ENCODE data around the gene BBC3. TPM values are rescaled to one million over a fixed set of nuclear protein-coding genes. Genes with fewer than 3 reads are reported as not detected.
"Not testable (repeated sequence)": the region's sequence is repeated elsewhere in the genome, so short reads cannot be mapped to it uniquely, and the experiment has no call there.

The BBC3 gene, protein sequence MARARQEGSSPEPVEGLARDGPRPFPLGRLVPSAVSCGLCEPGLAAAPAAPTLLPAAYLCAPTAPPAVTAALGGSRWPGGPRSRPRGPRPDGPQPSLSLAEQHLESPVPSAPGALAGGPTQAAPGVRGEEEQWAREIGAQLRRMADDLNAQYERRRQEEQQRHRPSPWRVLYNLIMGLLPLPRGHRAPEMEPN
- total RNA-seq: 24.5 and 26.9 TPM in 2 replicates

DNA sequence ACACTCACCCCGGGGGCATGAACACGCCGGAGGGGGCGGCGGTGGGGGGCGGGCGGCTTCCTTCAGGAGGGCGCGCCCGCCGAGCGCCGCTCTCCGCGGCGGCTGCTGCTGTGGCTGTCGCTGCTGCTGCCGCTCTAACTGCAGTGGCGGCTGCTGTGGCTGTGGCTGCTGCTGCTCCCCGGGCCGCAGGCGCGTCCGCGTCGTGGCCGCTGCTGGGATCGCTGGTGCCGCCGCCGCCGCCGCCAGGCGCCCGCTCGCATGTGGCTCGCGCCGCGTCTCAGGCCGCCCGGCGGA is at the start of gene BBC3:
TSS of gene BBC3 (minus strand) at position 279 of the 294 bp plus-strand sequence. CDS start 2,768 bp downstream, outside the sequence.
- DNase-seq: no peak

DNA sequence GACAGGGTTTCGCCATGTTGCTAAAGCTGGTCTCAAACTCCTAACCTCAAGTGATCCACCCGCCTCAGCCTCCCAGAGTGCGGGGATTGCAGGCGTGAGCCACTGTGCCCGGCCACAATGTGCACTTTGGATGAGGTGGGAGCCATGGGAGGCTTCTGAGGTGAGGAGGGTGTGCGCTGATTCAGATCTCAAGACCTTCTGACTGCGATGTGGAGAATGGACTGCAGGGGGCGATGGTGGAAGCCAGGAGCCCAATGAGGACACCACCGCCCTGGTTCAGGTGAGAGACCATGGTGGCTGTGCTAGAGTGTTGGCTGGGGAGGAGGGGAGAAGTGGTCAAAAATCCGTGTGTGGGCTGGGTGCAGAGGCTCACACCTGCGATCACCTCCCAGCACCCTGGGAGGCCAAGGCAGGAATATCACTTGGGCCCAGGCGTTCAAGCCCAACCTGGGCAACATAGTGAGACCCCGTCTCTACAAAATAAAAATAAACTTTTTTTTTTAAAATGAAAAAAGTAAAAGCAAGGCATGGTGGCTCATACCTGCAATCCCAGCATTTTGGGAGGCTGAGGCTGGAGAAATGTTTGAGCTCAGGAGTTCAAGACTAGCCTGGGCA is 49.3 kb upstream of the BBC3 start:
- DNase-seq: peak; percentile 56

DNA sequence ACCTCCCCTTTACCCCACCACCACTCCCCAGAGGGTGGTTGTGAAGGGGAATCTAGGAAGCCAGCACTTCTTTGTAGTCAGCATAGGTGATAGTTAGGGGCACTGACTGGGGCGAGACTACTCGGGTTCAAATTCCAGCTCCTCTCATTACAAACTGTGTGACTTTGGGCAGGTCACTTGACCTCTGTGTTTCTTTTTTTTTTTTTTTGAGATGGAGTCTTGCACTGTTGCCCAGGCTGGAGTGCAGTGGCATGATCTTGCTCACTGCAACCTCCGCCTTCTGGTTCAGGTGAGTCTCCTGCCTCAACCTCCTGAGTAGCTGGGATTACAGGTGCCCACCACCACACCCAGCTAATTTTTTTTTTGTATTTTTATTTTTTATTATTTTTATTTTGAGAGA is 45.5 kb upstream of the BBC3 start:
- DNase-seq: not testable (repeated sequence)

DNA sequence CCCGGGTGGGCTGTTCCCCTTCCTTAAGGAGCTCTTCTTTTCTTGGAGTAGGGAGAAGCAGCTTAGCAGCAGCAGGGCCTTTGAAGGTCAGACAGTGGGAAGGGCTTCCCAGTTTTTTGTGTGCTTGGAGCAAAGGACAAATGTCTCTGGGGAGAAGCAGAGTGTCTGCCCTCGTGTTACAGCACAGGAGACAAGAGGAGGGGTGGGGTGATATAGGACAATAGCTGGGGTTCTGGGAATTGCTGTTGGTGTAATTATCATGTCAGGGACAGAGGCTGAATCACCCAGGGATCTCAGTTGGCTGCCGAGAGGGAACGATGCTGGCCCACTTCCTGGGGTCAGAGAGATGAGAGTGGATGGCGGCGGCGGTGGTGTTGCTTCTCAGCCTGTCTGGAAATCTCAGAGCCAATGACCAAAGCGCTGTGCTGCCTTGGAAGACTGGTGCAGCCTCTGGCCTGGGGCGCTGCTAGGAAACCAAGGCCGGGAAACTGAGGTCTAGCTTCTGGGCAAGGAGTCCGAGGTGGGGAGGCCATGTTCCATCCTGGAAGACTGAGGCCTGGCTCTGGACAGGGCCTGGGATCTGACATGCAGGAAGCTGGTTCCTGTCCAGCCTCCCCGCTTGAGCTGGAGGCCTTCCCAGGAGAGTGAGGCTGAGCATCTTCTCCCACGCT is 44.9 kb upstream of the BBC3 start:
- no peak for DNase-seq

DNA sequence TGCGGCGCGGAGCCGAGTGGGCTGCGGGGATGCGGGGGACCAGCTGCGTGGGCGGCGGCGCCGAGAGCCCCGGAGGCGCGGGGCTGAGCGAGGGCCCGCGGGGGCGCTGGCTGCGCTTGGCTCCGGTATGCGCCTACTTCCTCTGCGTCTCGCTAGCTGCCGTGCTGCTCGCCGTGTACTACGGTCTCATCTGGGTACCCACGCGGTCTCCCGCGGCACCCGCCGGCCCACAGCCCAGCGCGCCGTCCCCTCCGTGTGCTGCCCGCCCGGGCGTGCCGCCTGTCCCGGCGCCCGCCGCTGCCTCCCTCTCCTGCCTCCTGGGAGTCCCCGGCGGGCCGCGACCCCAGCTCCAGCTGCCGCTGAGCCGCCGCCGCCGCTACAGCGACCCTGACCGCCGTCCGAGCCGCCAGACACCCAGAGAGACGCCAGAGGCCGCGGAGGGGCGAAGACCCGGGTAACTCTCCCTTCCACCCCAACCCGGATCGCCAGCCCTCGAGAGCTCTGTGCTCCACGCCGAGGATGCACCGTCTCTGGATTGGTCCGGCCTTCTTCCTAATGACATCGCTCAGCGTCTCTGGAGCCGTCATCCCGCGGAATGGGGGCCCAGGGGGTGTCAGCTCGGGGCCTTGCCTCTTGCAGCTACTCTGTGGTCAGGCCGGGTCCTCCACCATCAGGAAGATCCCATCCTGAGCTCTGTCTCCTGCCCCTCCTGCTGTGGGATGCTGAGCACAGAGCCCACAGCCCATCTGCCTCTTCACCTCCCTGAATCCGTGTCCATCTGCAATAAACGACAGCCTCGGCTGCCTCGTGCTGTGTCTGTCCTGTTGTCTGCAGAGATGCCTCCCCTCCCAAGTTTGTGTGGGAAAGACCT is 44.1 kb upstream of the BBC3 start:
- DNase-seq: peak; percentile 21

DNA sequence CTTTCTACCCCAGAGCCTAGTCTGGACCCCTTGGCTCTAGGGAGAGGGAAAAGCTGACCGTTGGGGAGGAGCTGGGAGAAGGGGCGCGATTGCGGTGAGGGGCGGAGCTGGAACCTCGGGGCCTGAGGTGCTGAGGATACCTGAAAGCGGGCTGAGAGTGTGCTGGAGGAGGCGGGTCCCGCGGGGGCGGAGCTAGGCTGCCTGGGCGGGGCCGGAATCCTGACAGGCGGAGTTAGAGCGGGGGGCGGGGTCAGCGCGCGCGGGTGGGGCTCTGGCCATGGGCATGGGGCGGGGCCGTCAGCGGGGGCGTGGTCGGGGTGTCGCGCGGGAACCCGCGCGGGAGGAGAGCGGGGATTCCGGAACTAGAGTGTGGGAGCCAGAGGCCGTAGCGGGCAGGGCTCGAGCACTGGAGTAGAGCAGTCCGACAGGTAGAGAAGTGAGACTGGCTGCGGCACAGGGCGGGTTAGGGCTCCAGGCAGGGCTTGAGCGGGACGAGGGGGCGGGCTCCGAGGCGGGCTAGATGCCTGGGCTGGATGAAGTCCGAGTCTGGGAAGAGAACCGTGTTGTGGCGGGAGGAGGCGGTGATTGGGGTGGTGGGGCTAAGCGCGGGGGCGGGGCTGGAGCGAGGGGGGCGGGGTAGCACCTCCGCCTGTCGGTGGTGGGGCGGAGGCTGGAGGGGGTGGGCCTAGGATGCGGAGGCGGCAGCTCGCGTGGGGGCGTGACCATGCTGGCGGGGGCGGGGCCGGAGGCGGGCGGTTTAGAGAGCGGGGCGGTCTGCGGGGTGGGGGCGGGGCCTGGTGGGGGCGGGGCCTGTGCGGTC is 43.3 kb upstream of the BBC3 start, which contains the start of gene INAFM1:
TSS of gene INAFM1 (plus strand) at position 815 of the 820 bp plus-strand sequence. CDS start 35 bp downstream, outside the sequence.
- peak; percentile 96 for DNase-seq

DNA sequence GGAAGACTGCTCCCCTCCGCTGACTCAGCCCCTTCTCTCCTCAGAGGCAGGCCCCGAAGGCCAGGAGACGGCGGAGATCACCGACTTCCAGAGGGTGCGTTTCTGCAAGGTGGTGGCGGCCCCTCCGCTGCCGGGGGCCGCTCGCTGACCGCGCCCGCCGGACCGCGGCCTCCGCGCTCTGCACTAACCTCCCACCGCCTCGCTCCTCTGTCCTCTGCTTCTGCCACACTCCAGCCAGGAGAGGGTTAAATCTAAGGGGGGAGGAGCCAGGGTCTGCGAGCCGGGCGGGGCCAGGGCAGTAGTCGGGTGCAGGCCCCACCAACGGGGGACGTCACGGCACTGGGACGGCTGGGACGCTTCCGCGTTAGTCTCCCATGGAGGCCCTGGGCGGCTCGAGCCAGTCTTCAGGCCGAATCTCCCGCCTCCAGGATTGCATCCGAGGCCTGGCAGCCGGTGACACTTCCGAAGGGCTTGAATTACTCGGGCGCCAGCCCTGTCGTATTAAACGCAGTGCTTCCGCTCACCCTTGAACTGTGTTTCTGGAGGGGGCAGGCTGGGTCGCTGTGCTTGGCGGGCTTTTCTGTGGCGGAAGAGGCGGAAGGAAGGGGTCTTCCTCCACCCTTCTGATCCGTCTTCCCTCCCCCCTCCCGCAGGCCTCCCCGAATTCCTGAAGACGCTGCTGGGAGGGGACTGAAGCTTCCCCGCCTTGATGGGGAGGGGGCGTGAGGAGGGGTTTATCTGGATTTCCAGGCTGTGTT is 42.5 kb upstream of the BBC3 start:
- DNase-seq: peak; percentile 90

DNA sequence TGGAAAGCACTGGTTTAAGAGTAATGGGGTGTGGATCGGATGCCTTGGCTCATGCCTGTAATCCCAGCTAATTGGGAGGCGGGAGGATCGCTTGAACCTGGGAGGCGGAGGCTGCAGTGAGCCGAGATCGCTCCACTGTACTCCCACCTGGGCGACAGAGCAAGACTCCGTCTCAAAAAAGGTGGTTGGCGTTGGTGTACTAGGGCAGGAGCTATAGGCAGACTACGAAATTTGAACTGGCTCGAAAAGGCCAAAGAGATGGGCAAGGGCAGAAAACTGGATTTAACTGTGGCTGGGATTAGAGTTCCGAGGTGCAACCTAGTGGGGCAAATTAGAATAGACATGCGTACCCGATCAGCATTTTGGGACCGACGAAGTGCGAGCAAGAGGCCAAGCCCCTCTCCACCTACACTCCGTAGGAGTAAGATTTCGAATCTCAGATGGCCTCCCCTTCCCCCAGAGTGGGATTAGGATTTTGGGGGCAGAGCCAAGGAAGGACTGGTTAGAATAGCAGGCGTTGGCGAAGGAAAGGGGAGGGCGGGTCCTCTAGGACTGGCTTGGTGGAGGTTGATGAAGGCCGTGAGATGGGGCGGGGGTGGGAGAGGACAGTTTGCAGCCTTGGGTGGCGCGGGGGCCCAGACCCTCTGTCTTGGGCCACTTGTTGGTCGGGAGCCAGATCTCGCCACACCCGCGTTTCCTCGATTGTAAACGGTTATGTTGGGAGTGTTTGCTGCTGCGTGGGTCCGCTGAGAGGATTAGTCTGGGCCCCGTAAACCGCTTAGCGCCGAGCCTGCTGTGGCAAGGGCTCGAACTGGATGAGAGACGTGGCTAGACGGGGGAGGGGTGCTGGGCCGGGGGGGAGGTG is 41.7 kb upstream of the BBC3 start:
- DNase-seq: no peak

DNA sequence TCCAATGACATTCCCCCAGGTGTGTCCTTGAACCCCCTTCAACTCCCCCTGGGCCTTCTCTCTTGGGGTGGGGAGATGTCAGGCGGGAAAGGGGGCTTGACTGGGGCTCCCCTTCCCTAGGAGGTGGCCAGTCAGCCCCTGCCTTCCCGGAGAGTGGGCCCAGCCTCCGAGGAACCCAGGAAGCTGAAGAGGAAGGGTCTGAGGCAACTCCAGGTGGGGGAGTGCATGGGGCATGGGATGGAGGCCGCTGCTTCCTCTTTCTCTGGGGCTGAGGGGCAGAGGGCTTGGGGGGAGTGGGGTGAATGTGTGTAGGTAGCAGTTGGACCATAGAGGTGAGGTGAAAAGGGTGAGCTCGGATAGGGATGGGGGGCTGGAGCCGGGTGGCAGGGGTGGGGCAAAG is 41.0 kb upstream of the BBC3 start:
- no peak for DNase-seq

DNA sequence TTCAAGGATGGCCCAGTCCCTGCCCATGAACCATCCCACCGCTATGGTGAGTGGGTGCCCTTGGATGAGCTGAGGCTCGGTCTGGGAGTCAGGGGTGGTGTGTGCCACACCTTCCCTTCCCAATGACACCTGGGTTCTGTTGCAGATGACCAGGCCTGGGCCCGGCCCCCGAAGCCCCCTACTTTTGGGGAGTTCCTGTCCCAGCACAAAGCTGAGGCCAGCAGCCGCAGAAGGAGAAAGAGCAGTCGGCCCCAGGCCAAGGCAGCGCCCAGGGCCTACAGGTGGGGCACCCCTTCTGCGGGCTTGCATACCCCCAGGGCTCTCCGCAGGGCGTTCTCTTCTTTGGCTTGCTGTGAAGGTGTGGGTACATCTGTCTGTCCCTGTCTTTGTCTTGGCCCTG is 39.4 kb upstream of the BBC3 start:
- DNase-seq: no peak

DNA sequence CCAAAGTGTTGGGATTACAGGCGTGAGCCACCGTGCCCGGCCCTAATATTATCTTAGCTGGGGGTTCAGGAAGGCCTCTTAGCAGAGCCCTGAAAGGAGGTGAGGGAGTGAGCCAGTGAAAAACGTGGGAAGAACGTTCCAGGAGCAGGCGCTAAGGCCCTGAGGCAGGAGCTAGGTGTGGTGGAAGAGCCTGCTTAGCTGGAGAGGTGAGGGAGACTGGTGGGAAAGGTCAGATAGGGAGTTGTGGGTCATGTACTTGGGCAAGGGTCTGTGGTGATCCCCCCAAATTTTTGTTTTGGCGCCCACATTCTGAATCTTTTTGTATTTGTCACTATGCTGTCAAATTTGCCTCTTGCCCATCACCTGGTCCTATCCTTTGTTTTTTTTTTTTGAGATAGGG is 38.6 kb upstream of the BBC3 start:
- DNase-seq: no peak

DNA sequence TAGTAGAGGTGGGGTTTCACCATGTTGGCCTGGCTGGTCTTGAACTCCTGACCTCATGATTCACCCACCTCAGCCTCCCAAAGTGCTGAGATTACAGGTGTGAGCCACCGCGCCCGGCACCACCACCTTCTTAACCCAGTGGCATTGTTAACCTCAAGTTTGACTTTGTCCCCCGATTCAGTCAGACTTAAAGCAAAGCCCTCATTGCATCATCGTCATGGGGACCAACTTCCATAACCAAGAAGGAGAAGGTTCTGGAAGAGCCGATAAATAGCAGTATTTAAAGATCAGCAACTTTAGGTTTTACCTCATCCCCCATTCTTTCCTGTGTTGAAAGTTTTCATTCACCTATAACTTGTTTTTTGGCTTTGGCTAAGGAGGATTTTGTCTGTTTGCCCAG is 37.0 kb upstream of the BBC3 start:
- no peak for DNase-seq

DNA sequence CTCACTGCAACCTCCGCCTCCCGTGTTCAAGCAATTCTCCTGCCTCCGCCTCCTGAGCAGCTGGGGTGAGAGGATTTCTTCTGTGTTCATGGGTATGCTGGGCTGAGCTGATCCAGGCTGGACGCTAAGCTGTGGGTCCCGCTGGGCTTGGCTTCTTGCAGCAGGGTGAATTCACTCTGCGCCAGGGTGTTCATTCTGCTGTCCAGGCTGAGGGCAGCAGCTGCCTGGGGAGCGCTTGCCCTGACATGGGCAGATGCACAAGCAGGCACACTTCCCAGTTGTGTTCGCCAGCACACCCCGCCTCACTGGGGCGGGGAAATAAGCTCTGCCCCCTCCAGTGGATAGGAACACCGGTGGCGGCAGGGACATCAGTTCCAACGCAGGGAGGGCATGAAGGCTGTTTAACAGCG is 36.4 kb upstream of the BBC3 start:
- DNase-seq: no peak

DNA sequence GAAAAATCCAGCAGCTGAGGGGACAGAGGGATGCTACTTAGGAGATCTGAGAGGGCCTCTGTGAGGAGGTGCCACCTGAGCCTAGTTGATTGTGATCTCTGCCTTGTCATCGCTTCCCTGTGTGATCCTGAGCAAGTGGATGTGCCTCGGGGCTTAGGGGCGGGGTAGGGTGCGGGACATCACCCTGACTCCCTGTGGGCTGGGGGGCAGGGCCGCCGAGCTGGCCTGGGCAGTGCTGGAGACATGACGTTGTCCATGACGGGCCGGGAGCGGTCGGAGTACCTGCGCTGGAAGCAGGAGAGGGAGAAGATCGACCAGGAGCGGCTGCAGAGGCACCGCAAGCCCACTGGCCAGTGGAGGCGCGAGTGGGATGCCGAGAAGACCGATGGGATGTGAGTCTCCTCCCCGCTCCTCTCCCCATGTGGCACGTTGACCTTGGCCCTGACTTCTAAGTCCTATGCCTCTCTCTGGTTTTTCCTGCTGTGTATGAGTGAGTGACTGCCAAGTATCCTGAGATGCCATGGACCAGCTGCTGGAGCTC is 35.5 kb upstream of the BBC3 start:
- DNase-seq: no peak

DNA sequence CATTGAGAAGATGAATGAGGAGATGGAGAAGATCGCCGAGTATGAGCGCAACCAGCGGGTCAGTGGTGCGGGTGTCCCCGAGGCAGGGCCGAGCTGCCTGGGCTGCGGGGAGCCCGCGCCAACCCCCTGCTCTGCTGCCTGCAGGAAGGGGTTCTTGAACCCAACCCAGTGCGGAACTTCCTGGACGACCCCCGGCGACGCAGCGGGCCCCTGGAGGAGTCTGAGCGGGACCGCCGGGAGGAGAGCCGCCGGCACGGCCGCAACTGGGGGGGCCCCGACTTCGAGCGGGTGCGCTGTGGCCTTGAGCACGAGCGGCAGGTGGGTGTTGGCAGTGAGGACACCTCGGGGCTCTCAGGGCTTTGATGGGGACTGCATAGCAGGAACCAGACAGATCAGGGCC is 33.6 kb upstream of the BBC3 start:
- DNase-seq: no peak

DNA sequence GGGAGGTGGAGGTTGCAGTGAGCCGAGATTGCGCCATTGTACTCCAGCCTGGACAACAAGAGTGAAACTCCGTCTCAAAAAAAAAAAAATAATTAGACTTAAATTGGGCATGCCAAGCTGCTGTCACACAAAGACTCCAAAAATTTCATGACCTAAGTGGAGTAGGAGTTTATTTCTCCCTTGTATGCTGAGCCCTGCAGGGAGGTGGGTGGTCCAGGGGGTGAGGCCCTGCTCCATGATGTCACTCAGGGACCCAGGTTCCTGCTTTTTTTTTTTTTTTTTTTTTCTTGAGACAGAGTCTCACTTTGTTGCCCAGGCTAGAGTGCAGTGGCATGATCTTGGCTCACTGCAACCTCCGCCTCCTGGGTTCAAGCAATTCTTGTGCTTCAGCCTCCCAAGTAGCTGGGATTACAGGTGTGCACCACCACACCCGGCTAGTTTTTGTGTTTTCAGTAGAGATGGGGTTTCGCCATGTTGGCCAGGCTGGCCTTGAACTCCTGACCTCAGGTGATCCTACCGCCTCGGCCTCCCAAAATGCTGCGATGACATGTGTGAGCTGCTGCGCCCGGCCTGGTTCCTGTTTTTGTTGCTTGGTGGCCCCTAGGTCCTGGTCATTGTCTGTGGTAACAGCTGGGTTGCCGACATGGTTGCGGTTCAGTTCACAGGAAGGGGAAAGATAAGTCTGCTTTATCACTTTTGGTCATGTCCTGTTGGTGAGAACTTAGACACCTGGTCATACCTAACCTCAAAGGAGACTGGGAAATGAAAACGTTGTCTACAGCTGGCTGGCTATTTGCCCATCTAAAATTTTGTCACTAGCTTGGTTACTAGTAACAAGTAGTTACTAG is 31.2 kb upstream of the BBC3 start:
- not testable (repeated sequence) for DNase-seq

DNA sequence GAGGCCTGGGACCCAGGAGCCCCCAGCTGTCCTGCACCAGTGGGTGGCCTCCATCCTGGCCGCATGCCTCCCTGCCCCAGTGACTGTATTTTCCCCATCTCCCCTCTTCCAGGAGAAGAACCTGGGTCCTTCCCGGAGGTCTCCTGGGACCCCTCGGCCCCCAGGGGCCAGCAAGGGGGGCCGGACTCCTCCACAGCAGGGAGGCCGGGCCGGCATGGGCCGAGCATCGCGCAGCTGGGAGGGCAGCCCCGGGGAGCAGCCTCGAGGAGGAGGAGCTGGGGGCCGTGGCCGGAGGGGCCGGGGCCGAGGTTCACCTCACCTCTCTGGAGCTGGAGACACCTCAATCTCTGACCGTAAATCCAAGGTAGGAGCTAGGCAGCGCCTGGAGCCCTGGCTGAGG is 29.5 kb upstream of the BBC3 start:
- no peak for DNase-seq

DNA sequence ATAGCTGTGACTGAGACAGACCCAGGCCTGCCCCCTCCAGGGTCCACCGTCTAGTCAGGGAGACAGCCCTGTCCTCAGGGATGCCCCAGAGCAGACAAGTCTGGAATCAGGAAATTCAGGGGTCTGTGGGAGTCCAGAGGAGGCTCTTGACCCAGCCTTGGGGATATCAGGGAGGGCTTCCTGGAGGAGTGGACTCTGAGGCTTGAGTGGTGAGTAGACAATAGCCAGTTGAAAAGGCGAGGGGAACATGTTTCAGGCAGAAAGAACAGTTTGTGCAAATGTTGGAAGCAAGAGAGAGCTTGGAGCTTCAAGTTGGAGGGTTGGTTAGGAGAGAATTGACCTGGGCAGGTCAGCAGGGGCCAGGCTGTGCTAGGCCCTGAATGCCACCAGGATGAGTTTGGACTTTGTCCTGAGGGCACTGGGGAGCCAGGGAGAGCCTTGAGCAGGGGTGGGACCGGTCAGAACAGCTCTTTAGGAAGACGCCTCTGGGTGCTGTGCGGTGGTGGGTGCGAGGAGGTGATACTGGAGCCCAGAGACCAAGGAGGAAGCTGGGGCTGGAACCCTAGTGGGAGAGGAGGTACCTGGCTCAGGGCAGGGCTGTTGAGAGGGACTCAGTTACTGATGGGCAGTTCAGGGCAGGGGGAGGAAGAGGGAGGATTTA is 28.0 kb upstream of the BBC3 start:
- DNase-seq: no peak

DNA sequence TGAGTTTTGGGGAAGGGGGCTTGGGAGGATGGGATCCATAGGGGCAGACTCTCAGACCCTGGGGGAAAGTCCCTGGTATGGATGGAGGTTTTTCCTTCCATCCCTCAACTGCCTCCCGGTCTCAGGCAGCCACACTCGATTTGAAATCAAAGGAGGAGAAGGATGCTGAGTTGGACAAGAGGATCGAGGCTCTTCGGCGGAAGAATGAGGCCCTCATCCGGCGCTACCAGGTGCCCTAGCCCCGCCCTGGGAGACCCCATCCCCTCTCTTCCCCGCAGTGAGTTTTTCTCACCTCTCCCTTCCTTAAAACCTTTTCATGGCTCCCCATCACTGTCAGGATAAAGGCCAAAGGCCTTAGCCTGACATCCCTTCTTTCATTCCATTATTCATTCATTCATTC is 27.4 kb upstream of the BBC3 start:
- DNase-seq: no peak
